Spleen (tissue), 11 donors: Measurements from ENCODE around the gene SLC38A3. TPM values are rescaled to one million over a fixed set of nuclear protein-coding genes. Genes with fewer than 3 reads are reported as not detected.

ENCODE experiments used
- DNase-seq: peaks from one replicate; pipeline ENCODE4 v3.0.0-alpha.2; 2020
- H3K27ac ChIP-seq, 8 donors: fragments of 200-600 bp; sonication (generic) in 7 of 8; 1 replicate in 4 of 8; 2 replicates in 4 of 8; pipeline versions ENCODE4 v1.5.0 to v1.8.0; 2016 to 2021; ENCODE audit warnings: inconsistent platforms in 4 of 8, mild to moderate bottlenecking in 4 of 8, moderate library complexity in 1 of 8
- H3K27me3 ChIP-seq, 7 donors: fragments of 200-600 bp; sonication (generic) in 6 of 7; replicated peaks in 1 of 7; 1 replicate in 4 of 7; 2 replicates in 3 of 7; pipeline versions ENCODE4 v1.5.0 to v1.8.0; 2016 to 2021; ENCODE audit warnings: inconsistent platforms in 3 of 7, mild to moderate bottlenecking in 1 of 7
- H3K36me3 ChIP-seq, 6 donors: fragments of 200-600 bp; sonication (generic) in 5 of 6; 1 replicate in 4 of 6; 2 replicates in 2 of 6; pipeline versions ENCODE4 v1.5.0 to v1.8.0; 2016 to 2021; ENCODE audit warnings: inconsistent platforms in 2 of 6
- H3K4me1 ChIP-seq, 6 donors: fragments of 200-600 bp; sonication (generic) in 5 of 6; 1 replicate in 3 of 6; 2 replicates in 3 of 6; pipeline versions ENCODE4 v1.5.0 to v1.8.0; 2016 to 2021; ENCODE audit warnings: inconsistent platforms in 3 of 6
- H3K4me3 ChIP-seq, 8 donors: fragments of 200-600 bp; sonication (generic) in 7 of 8; 1 replicate in 4 of 8; 2 replicates in 4 of 8; pipeline versions ENCODE4 v1.5.0 to v1.8.0; 2016 to 2021; ENCODE audit warnings: inconsistent platforms in 4 of 8, mild to moderate bottlenecking in 4 of 8, moderate library complexity in 2 of 8
- H3K9me3 ChIP-seq, 8 donors: fragments of 200-600 bp; sonication (generic) in 7 of 8; 1 replicate in 4 of 8; 2 replicates in 4 of 8; pipeline versions ENCODE4 v1.5.0 to v1.8.0; 2016 to 2021; ENCODE audit warnings: inconsistent platforms in 4 of 8
- CTCF ChIP-seq, 11 experiments: fragments of 200-600 bp in 7 of 11; fragments of 450-650 bp in 4 of 11; sonication (generic) in 4 of 11; IDR thresholded peaks in 8 of 11; conservative IDR thresholded peaks in 3 of 11; 1 replicate in 7 of 11; 2 replicates in 4 of 11; pipeline versions ENCODE4 v1.4.0 to v1.8.0; 2016 to 2021; ENCODE audit warnings: antibody characterized with exemption in 11 of 11, inconsistent platforms in 4 of 11, mild to moderate bottlenecking in 1 of 11
- POLR2A ChIP-seq, 3 donors: fragments of 450-650 bp; IDR thresholded peaks; one replicate each; pipeline ENCODE4 v1.5.1; 2017; ENCODE audit warnings: antibody characterized with exemption in 3 of 3, mild to moderate bottlenecking in 1 of 3
- POLR2AphosphoS5 ChIP-seq, 3 donors: sonication (generic); formaldehyde crosslinking; IDR thresholded peaks; one replicate each; pipeline ENCODE4 v1.5.1; 2017; ENCODE audit warnings: antibody characterized with exemption in 3 of 3
- WGBS, 5 donors: extraction: QIAGEN DNeasy Blood & Tissue Kit in 3 of 5; methylation state at CpG; one replicate each; pipeline versions ENCODE4 v1.1.5 to v1.1.7; 2013 to 2018; 5-methylcytosine and 5-hydroxymethylcytosine counted together
- intact Hi-C: fragments of 100-400 bp; cut with DNase I; formaldehyde crosslinking; loops from one replicate; pipeline ENCODE4 v1.15.0; 2023; ENCODE audit warnings: low total_unique reads
- polyA plus RNA-seq, 3 donors: library from polyadenylated mRNA; stranded (reverse); fragments of 200-250 nt; gene quantifications; one replicate each; pipeline ENCODE4 v1.2.1, GENCODE V29; 2013
- total RNA-seq, 7 donors: library from RNA; depleted of rRNA in 3 of 7; stranded (reverse); fragments of >200 nt in 3 of 7; fragmentation: NEBNext Ultra II Directional in 4 of 7; extraction: Animal tissue kit (Norgen Biotek cat#: 25700) in 4 of 7; gene quantifications; one replicate each; pipeline versions ENCODE4 v1.1.0 to v1.2.1, GENCODE V29; 2016 to 2021
- donor health status: healthy with polysubstance abuse.
- donor health status: DM: no; HTN: no; CAD: no; lungs with moderate emphysema.
- donor health status: DM: no; HTN: no; CAD: no.
- donor health status: Bipolar disorder and iron deficiency.
- donor health status: healthy.
- donor health status: DM: no; HTN: no; CAD: no.
- donor health status: DM: yes; HTN: yes; CAD: no.

The SLC38A3 gene
- total and polyA plus RNA-seq, 10 donors = 0.02 to 0.07 TPM; not detected in 8

GRCh38 chr3:50249457-50249856, 44.4 kb downstream of the SLC38A3 start:
- Histone ChIP-seq H3K27me3 (no peaks in the 10 kb centered on the region), H3K27ac (peak overlapping the region; percentile 70 to 99 (median 96)), H3K36me3 (peaks cover 0 to 91% (median 45%) of the 10 kb centered on the region in 6 donors), H3K4me1 (peaks cover 84 to 100% (median 100%) of the 10 kb centered on the region in 6 donors), H3K4me3 (peak overlapping the region in 1 of 8 donors; percentile 21), H3K9me3 (no peaks in the 10 kb centered on the region)
- intact Hi-C loops = no loop called here
- TF ChIP-seq POLR2AphosphoS5 (IDR thresholded peaks at IDR 0.05) (no peak), POLR2A (IDR thresholded peaks at IDR 0.05) (no peak), CTCF (IDR thresholded peaks at IDR 0.05 in 8 of 11, conservative IDR thresholded peaks at IDR 0.05 in 3 of 11) (no peak)
- 79 to 97% (median 86%) methylated on average over 4 to 5 of the region's 5 CpGs for WGBS, 5 donors
- DNase-seq = no peak

- H3K36me3 ChIP-seq = peaks cover 0 to 94% (median 54%) of the 10 kb centered on the region in 6 donors
- peak overlapping the region in 1 of 8 donors; percentile 5 for H3K4me3 ChIP-seq
- peaks cover 80 to 100% (median 100%) of the 10 kb centered on the region in 6 donors for H3K4me1 ChIP-seq
- H3K27ac ChIP-seq = peak overlapping the region in 7 of 8 donors; percentile 0 to 99 (median 94)
- DNase-seq = no peak
- WGBS, 5 donors = 86 to 91% (median 89%) methylated on average over 4 of the region's 4 CpGs
- TF ChIP-seq POLR2AphosphoS5 (IDR thresholded peaks at IDR 0.05) (peak in 1 of 3 donors; percentile 15), POLR2A (IDR thresholded peaks at IDR 0.05) (no peak), CTCF (IDR thresholded peaks at IDR 0.05 in 8 of 11, conservative IDR thresholded peaks at IDR 0.05 in 3 of 11) (no peak)
- no peaks in the 10 kb centered on the region for H3K9me3 ChIP-seq
- intact Hi-C loops = no loop called here
- no peaks in the 10 kb centered on the region for H3K27me3 ChIP-seq
Measured at GRCh38 chr3:50250514-50250913, 45.4 kb downstream of the SLC38A3 start.

- H3K27ac ChIP-seq = peak overlapping the region in 6 of 8 donors; percentile 29 to 99 (median 96)
- TF ChIP-seq POLR2A (IDR thresholded peaks at IDR 0.05) = no peak
- no peak for TF ChIP-seq CTCF (IDR thresholded peaks at IDR 0.05 in 8 of 11, conservative IDR thresholded peaks at IDR 0.05 in 3 of 11)
- TF ChIP-seq POLR2AphosphoS5 (IDR thresholded peaks at IDR 0.05) = no peak
- WGBS, 5 donors = 73 to 89% (median 82%) methylated on average over 8 of the region's 8 CpGs
- H3K4me3 ChIP-seq = no peak overlapping the region
- no peaks in the 10 kb centered on the region for H3K27me3 ChIP-seq
- H3K4me1 ChIP-seq = peaks cover 73 to 100% (median 96%) of the 10 kb centered on the region in 6 donors
- peaks cover 0 to 97% (median 61%) of the 10 kb centered on the region in 6 donors for H3K36me3 ChIP-seq
- H3K9me3 ChIP-seq = no peaks in the 10 kb centered on the region
- intact Hi-C loops = no loop called here
- no peak for DNase-seq
Measured at GRCh38 chr3:50251220-50251619, 46.1 kb downstream of the SLC38A3 start.

- H3K4me1 ChIP-seq = peaks cover 45 to 100% (median 82%) of the 10 kb centered on the region in 6 donors
Measured at GRCh38 chr3:50254577-50255250, 49.6 kb downstream of the SLC38A3 start.

More at GRCh38 chr3:50254577-50255250, 49.6 kb downstream of the SLC38A3 start:
- intact Hi-C loops = no loop called here
- no peaks in the 10 kb centered on the region for H3K27me3 ChIP-seq
- peak overlapping the region in 1 of 8 donors; percentile 56 for H3K4me3 ChIP-seq
- peaks cover 0 to 100% (median 85%) of the 10 kb centered on the region in 6 donors for H3K36me3 ChIP-seq
- TF ChIP-seq CTCF (IDR thresholded peaks at IDR 0.05 in 8 of 11, conservative IDR thresholded peaks at IDR 0.05 in 3 of 11) (peak in 1 of 11 experiments; percentile 19), POLR2AphosphoS5 (IDR thresholded peaks at IDR 0.05) (peak; percentile 81 to 87 (median 83)), POLR2A (IDR thresholded peaks at IDR 0.05) (no peak)
- H3K27ac ChIP-seq = peak overlapping the region; percentile 75 to 99 (median 88)
- DNase-seq = peak; percentile 93
- no peaks in the 10 kb centered on the region for H3K9me3 ChIP-seq
- 52 to 72% (median 66%) methylated on average over 8 of the region's 8 CpGs for WGBS, 5 donors
